DND-41 (cell line): ENCODE data around the gene GINS2.

Experiments used
- ATAC-seq: fragments of 200-7000 bp; cut with Tn5 transposase; 3 replicates; pipeline ENCODE4 v1.9.1; 2021; ENCODE audit warnings: low read depth; ENCODE audit not compliant: insufficient read depth
- DNase-seq: peaks from one replicate; pipeline ENCODE4 v3.0.0-alpha.2; 2020
- H2AFZ ChIP-seq: 2 replicates; pipeline ENCODE4 v1.6.0; 2012; ENCODE audit warnings: low read depth, low read length
- H3K27ac ChIP-seq: 2 replicates; pipeline ENCODE4 v1.5.1; 2012; ENCODE audit warnings: low read length, inconsistent platforms
- H3K27me3 ChIP-seq: fragments of 200-600 bp; sonication (generic); 2 replicates; pipeline ENCODE4 v1.6.0; 2012; ENCODE audit warnings: low read length, mild to moderate bottlenecking, inconsistent platforms; ENCODE audit not compliant: insufficient read depth, poor library complexity
- H3K36me3 ChIP-seq: 2 replicates; pipeline ENCODE4 v1.5.1; 2012; ENCODE audit warnings: low read length, inconsistent platforms; ENCODE audit not compliant: insufficient read depth
- H3K4me1 ChIP-seq: 2 replicates; pipeline ENCODE4 v1.5.1; 2012; ENCODE audit warnings: mild to moderate bottlenecking, low read length; ENCODE audit not compliant: insufficient read depth
- H3K4me2 ChIP-seq: 2 replicates; pipeline ENCODE4 v1.6.0; 2012; ENCODE audit warnings: mild to moderate bottlenecking, moderate library complexity, low read length, inconsistent platforms; ENCODE audit not compliant: insufficient read depth
- H3K4me3 ChIP-seq, 2 experiments: fragments of 200-600 bp in 1 of 2; shearing (Covaris generic) in 1 of 2; 2 replicates each; pipeline ENCODE4 v1.5.1; 2012 to 2016; ENCODE audit warnings: inconsistent platforms in 2 of 2, low read length in 2 of 2, mild to moderate bottlenecking in 2 of 2, low read depth in 1 of 2, moderate library complexity in 1 of 2
- H3K79me2 ChIP-seq: 2 replicates; pipeline ENCODE4 v1.6.0; 2012; ENCODE audit warnings: low read length, inconsistent platforms; ENCODE audit not compliant: insufficient read depth
- H3K9ac ChIP-seq: 2 replicates; pipeline ENCODE4 v1.6.0; 2012; ENCODE audit warnings: low read depth, mild to moderate bottlenecking, inconsistent platforms, low read length, moderate library complexity
- H3K9me3 ChIP-seq: 2 replicates; pipeline ENCODE4 v1.5.1; 2012; ENCODE audit warnings: low read length, moderate library complexity, mild to moderate bottlenecking, inconsistent platforms; ENCODE audit not compliant: insufficient read depth, severe bottlenecking
- H4K20me1 ChIP-seq: 2 replicates; pipeline ENCODE4 v1.6.0; 2012; ENCODE audit warnings: low read length; ENCODE audit not compliant: insufficient read depth
- EZH2 ChIP-seq: IDR thresholded peaks from 3 replicates; pipeline ENCODE4 v1.6.1; 2012; ENCODE audit warnings: borderline replicate concordance, low read depth, mild to moderate bottlenecking, moderate library complexity, low read length, inconsistent platforms; ENCODE audit not compliant: severe bottlenecking
- TF ChIP-seq, protein P1 (sequence below): IDR thresholded peaks from 2 replicates; pipeline ENCODE4 v1.5.1; 2012; ENCODE audit warnings: borderline replicate concordance, low read length, moderate library complexity, mild to moderate bottlenecking; ENCODE audit not compliant: poor library complexity, severe bottlenecking; ENCODE audit errors: extremely low read depth

GINS2 gene

DNA sequence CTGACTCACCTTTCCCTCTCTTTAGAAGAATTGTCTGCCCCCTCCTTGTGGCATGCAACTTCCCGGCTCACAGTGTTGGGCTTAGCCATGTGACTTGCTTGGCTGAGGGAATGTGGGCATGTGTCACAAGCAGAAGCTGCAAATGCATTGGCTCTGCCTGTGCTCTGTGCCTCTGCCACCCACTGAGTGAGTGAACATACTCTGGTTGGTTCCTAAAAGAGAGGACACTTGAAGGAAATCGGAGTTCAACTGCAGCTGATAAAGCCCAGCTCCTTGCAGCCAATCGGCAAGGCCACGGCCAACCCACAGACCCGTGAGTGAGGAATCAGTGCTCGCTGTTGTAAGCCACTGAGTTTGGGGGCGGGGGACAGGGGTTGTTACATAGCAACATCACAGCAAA lies 10.9 kb upstream of the GINS2 start:
- no peak for DNase-seq
- no peak overlapping the region for H2AFZ ChIP-seq

DNA sequence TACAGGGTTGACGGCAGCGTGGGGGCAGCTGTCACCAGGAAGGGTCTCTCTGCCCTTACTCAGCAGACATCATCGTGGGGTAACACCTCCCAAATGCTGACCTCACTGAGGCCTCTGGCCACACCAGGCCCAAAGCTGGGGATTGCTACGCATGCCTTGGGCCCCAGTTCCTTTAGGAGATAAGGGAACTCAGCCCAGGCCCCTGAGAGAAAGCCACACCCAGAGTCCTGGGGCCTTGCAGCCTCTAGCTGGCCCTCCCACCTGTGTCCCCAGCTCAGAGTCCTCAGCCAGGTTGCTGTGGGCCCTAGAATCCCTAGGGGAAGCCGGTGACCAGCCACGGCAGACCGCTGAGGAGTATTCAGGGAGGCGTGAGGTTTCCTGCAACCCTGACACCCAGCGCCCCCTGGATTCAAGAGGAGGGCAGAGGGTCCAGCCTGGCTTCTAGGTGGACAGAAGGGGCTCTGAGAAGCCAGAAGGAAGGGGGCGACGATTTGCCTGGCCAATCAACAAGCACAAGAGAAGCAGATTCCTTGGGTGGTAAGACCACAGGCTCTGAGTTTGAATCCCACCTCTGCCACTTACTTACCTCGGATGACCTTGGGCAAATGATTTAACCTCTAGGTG lies 10.3 kb upstream of the GINS2 start:
- Histone ChIP-seq H4K20me1 (peaks cover 5% of the 10 kb centered on the region; the same call in 1 of the 2 replicates), H3K79me2 (no peaks in the 10 kb centered on the region), H3K4me3 (no peak overlapping the region), H3K27me3 (peaks cover 24% of the 10 kb centered on the region), H3K36me3 (no peaks in the 10 kb centered on the region), H2AFZ (no peak overlapping the region), H3K4me2 (no peak overlapping the region), H3K4me1 (no peaks in the 10 kb centered on the region), H3K9ac (no peak overlapping the region), H3K27ac (no peak overlapping the region), H3K9me3 (no peaks in the 10 kb centered on the region)
- TF ChIP-seq, protein P1, sequence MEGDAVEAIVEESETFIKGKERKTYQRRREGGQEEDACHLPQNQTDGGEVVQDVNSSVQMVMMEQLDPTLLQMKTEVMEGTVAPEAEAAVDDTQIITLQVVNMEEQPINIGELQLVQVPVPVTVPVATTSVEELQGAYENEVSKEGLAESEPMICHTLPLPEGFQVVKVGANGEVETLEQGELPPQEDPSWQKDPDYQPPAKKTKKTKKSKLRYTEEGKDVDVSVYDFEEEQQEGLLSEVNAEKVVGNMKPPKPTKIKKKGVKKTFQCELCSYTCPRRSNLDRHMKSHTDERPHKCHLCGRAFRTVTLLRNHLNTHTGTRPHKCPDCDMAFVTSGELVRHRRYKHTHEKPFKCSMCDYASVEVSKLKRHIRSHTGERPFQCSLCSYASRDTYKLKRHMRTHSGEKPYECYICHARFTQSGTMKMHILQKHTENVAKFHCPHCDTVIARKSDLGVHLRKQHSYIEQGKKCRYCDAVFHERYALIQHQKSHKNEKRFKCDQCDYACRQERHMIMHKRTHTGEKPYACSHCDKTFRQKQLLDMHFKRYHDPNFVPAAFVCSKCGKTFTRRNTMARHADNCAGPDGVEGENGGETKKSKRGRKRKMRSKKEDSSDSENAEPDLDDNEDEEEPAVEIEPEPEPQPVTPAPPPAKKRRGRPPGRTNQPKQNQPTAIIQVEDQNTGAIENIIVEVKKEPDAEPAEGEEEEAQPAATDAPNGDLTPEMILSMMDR: no peak
- no peak for TF ChIP-seq EZH2
- DNase-seq (no peak), ATAC-seq (no peak)

More for the DNA sequence above, 10.9 kb upstream of the GINS2 start:
- H3K4me1 ChIP-seq: no peaks in the 10 kb centered on the region
- no peaks in the 10 kb centered on the region for H3K36me3 ChIP-seq
- no peak overlapping the region for H3K4me2 ChIP-seq
- no peak overlapping the region for H3K4me3 ChIP-seq
- no peaks in the 10 kb centered on the region for H3K79me2 ChIP-seq
- no peak overlapping the region for H3K9ac ChIP-seq
- no peak overlapping the region for H3K27ac ChIP-seq
- peaks cover 24% of the 10 kb centered on the region for H3K27me3 ChIP-seq
- H3K9me3 ChIP-seq: no peaks in the 10 kb centered on the region
- TF ChIP-seq EZH2: no peak
- TF ChIP-seq, protein P1: no peak
- no peak for ATAC-seq
- peaks cover 5% of the 10 kb centered on the region; the same call in 1 of the 2 replicates for H4K20me1 ChIP-seq

DNA sequence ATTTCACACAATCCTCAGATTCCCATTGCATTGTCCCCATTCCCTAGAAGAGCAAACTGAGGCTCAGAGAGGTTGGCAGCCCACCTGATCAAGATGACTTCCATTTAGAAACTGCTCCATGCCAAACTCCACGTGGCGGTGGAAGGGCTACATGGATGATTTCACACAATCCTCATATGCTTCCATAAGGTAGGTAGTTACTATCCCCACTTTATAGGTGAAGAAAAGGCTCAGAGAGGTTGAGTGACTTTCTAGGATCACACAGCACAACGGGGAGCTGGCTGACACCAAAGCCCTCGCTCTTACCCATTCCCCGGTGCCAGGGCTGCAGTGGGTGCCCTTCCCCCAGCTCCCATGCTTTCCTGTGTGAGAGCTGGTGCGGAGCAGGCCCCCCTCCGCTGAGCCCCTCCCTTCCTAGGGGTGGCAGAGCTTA lies 9.7 kb upstream of the GINS2 start:
- Histone ChIP-seq H2AFZ (no peak overlapping the region), H3K27ac (no peak overlapping the region), H3K27me3 (peaks cover 24% of the 10 kb centered on the region), H3K4me1 (no peaks in the 10 kb centered on the region), H3K9ac (no peak overlapping the region), H4K20me1 (peaks cover 5% of the 10 kb centered on the region; the same call in 1 of the 2 replicates), H3K4me2 (no peak overlapping the region), H3K9me3 (no peaks in the 10 kb centered on the region), H3K4me3 (no peak overlapping the region), H3K79me2 (no peaks in the 10 kb centered on the region), H3K36me3 (no peaks in the 10 kb centered on the region)
- DNase-seq (no peak), ATAC-seq (no peak)
- TF ChIP-seq EZH2: no peak
- TF ChIP-seq, protein P1: no peak

DNA sequence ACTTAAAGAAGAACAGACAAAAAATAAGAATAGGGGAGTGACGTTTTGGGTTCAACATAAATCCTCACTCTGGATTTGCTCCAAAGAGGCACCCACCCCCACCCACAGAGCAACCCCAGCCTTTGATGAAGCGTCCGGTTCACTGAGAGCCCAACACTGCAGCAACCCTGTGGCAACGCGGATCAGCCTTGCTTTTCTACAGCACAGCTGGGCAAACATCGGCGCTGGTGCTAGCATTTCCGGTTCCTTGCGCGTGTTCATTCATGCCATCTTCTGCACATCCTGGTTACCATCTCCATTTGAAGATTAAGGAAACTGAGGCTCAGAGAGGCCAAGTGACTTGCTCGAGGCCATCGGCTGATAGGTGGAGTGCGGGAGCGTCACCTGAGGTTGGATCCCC lies 8.7 kb upstream of the GINS2 start:
- no peak overlapping the region for H2AFZ ChIP-seq
- TF ChIP-seq EZH2: no peak
- TF ChIP-seq, protein P1: no peak
- peak; percentile 57 for ATAC-seq

More for the DNA sequence above, 8.7 kb upstream of the GINS2 start:
- no peak overlapping the region for H3K4me2 ChIP-seq
- H3K27me3 ChIP-seq: peaks cover 24% of the 10 kb centered on the region
- H3K9ac ChIP-seq: no peak overlapping the region
- no peak overlapping the region for H3K27ac ChIP-seq
- no peaks in the 10 kb centered on the region for H3K4me1 ChIP-seq
- H3K4me3 ChIP-seq: no peak overlapping the region
- H3K36me3 ChIP-seq: no peaks in the 10 kb centered on the region
- H3K79me2 ChIP-seq: no peaks in the 10 kb centered on the region
- DNase-seq: peak; percentile 32
- peaks cover 5% of the 10 kb centered on the region; the same call in 1 of the 2 replicates for H4K20me1 ChIP-seq
- no peaks in the 10 kb centered on the region for H3K9me3 ChIP-seq
